ENCODE measurements around the gene BTN3A1.

BTN3A1 gene

DNA sequence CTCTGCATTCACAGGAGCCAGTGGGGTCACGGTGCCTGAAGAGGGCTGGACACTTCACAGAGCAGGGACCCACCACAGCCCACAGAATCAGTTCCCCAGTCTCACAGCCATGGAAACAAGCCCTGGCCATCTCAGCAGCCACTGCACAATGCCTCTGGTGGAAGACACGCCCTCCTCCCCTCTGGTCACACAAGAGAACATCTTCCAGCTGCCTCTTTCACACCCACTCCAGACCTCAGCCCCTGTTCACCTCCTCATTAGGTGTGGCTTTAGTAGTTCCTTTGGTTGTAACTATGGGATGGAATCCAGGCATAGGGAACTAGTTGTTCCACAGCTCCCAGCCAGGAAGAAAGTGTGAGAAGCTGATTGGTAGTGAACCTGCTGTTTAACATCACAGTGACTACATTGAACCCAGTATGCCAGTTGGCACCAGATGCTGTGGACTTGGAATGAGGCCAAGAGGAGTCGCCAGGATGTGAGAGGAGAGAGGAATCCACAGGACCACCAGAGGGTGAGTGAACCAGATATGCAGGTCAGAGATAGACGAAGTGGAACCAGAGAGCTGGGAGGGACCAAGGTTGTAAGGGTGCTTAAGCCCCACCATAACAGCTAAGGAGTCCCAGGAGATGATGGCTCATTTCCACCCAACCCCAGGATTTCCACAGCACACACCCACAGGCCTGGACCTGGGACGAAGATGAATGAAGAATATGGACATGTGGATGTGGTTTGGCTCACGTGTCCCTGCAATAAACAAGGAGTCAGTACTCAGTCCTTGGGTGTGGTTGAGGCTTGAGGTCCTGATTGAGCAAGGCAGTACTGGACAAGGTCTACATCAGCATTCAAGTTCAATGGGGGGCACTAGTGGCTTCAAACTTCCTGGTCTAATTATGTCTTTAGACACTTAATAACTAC lies 29.4 kb downstream of the BTN3A1 start:
- TF ChIP-seq FOXP2 (optimal IDR thresholded peaks at IDR 0.05; ENCODE audit: borderline replicate concordance, extremely low read depth, extremely low read length, insufficient read depth) (no peak), TAF1 (IDR thresholded peaks at IDR 0.05; ENCODE audit: borderline replicate concordance, insufficient read depth, low read length) (no peak), SIN3A (IDR thresholded peaks at IDR 0.05; ENCODE audit: borderline replicate concordance, insufficient read depth, low read length) (no peak), POLR2AphosphoS5 (IDR thresholded peaks at IDR 0.05; ENCODE audit: low read depth, low read length) (no peak)
- TF ChIP-seq, protein P1, sequence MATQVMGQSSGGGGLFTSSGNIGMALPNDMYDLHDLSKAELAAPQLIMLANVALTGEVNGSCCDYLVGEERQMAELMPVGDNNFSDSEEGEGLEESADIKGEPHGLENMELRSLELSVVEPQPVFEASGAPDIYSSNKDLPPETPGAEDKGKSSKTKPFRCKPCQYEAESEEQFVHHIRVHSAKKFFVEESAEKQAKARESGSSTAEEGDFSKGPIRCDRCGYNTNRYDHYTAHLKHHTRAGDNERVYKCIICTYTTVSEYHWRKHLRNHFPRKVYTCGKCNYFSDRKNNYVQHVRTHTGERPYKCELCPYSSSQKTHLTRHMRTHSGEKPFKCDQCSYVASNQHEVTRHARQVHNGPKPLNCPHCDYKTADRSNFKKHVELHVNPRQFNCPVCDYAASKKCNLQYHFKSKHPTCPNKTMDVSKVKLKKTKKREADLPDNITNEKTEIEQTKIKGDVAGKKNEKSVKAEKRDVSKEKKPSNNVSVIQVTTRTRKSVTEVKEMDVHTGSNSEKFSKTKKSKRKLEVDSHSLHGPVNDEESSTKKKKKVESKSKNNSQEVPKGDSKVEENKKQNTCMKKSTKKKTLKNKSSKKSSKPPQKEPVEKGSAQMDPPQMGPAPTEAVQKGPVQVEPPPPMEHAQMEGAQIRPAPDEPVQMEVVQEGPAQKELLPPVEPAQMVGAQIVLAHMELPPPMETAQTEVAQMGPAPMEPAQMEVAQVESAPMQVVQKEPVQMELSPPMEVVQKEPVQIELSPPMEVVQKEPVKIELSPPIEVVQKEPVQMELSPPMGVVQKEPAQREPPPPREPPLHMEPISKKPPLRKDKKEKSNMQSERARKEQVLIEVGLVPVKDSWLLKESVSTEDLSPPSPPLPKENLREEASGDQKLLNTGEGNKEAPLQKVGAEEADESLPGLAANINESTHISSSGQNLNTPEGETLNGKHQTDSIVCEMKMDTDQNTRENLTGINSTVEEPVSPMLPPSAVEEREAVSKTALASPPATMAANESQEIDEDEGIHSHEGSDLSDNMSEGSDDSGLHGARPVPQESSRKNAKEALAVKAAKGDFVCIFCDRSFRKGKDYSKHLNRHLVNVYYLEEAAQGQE (IDR thresholded peaks at IDR 0.05; ENCODE audit: insufficient read depth in 1 of 2, low read depth in 2 of 2, low read length in 2 of 2), result no peak

GRCh38 chr6:26432627-26433201 lies 30.6 kb downstream of the BTN3A1 start:
- no peak for TF ChIP-seq FOXP2 (optimal IDR thresholded peaks at IDR 0.05; ENCODE audit: borderline replicate concordance, extremely low read depth, extremely low read length, insufficient read depth)
- TF ChIP-seq, protein P1 (IDR thresholded peaks at IDR 0.05; ENCODE audit: insufficient read depth in 1 of 2, low read depth in 2 of 2, low read length in 2 of 2), result no peak
- no peak for TF ChIP-seq POLR2AphosphoS5 (IDR thresholded peaks at IDR 0.05; ENCODE audit: low read depth, low read length)
- no peak for TF ChIP-seq TAF1 (IDR thresholded peaks at IDR 0.05; ENCODE audit: borderline replicate concordance, insufficient read depth, low read length)
- TF ChIP-seq SIN3A (IDR thresholded peaks at IDR 0.05; ENCODE audit: borderline replicate concordance, insufficient read depth, low read length), result no peak

DNA sequence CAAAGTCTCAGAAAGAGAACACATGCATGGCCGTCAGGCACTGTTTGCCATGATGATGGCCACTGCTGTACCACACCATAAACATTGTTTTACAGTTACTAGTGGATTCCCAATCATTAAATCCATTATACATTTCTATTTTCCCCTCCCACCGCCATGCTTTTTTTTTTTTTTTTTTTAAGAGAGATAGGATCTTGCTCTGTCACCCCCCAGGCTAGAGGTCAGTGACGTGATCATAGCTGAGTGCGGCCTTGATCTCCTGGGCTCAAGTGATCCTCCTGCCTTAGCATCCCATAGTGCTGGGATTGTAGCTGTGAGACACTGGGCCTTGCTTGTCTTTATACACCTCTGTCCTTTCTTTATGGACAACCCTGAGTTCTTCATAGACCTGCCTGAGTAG lies 33.9 kb downstream of the BTN3A1 start:
- no peak for TF ChIP-seq TAF1 (IDR thresholded peaks at IDR 0.05; ENCODE audit: borderline replicate concordance, insufficient read depth, low read length)

DNA sequence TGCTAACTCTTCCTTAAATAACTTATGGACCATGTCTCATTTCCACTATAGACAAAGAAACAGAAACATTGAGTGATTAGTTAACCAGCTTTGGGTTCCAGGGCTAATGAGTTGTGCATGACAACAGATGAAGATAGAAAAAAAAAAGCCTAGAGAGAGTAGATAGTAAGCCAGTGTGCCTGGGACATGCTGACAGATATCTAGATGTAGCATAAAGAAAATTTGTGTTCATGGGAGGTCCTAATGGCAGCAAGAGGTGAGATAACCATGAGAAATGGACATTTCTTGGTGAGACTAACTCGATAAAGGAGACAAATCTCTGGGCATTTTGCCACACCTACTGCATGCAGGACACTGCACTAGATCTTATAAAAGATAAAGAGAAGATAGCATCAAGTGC lies 35.5 kb downstream of the BTN3A1 start:
- TF ChIP-seq SIN3A (IDR thresholded peaks at IDR 0.05; ENCODE audit: borderline replicate concordance, insufficient read depth, low read length) (no peak), FOXP2 (optimal IDR thresholded peaks at IDR 0.05; ENCODE audit: borderline replicate concordance, extremely low read depth, extremely low read length, insufficient read depth) (no peak), POLR2AphosphoS5 (IDR thresholded peaks at IDR 0.05; ENCODE audit: low read depth, low read length) (no peak), TAF1 (IDR thresholded peaks at IDR 0.05; ENCODE audit: borderline replicate concordance, insufficient read depth, low read length) (no peak)
- TF ChIP-seq, protein P1 (IDR thresholded peaks at IDR 0.05; ENCODE audit: insufficient read depth in 1 of 2, low read depth in 2 of 2, low read length in 2 of 2), result no peak

DNA sequence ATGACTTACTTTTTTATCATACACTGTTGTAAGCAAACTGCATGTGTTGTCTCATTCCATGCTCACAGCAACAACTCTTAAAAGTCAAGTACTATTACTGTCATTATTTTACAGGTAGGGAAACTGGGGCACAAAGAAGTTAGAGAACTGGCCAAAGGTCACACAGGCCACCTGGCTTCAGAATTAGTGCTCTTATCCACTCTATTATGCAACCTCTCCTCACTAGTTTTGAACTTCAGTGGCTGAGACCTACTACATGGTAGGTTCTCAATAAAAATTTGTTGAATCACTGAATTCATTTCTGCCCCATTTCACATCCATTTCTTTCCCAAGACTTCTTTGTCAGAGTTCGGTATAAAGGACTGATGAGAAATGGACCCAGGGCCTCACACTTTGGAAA lies 35.9 kb downstream of the BTN3A1 start:
- no peak for TF ChIP-seq POLR2AphosphoS5 (IDR thresholded peaks at IDR 0.05; ENCODE audit: low read depth, low read length)

Data from PFSK-1 (cell line).